ENCODE measurements around the gene IFNK.

The IFNK gene

GRCh38 chr9:27539479-27540441 is 15.7 kb downstream of the IFNK start:
- no peak for DNase-seq

GRCh38 chr9:27540502-27540901 is 16.4 kb downstream of the IFNK start:
- no peak for DNase-seq

- no peak for DNase-seq
Observed at GRCh38 chr9:27541740-27542139, 17.6 kb downstream of the IFNK start.

- DNase-seq = no peak
Observed at GRCh38 chr9:27542508-27542907, 18.4 kb downstream of the IFNK start.

GRCh38 chr9:27545471-27545870 is 21.4 kb downstream of the IFNK start:
- DNase-seq = no peak

GRCh38 chr9:27548055-27548741 is 24.1 kb downstream of the IFNK start:
- DNase-seq = no peak

- no peak for DNase-seq
Observed at GRCh38 chr9:27549196-27549755, 25.2 kb downstream of the IFNK start.

GRCh38 chr9:27554712-27555111 is 30.6 kb downstream of the IFNK start:
- no peak for DNase-seq

- no peak for DNase-seq
Observed at GRCh38 chr9:27556470-27556869, 32.4 kb downstream of the IFNK start.

GRCh38 chr9:27558307-27558706 is 34.2 kb downstream of the IFNK start:
- no peak for DNase-seq

GRCh38 chr9:27560457-27560856 is 36.4 kb downstream of the IFNK start:
- no peak for DNase-seq

GRCh38 chr9:27561685-27562084 is 37.6 kb downstream of the IFNK start:
- no peak for DNase-seq

- no peak for DNase-seq
Observed at GRCh38 chr9:27563738-27564430, 39.8 kb downstream of the IFNK start.

- no peak for DNase-seq
Observed at GRCh38 chr9:27564670-27565069, 40.6 kb downstream of the IFNK start.

- DNase-seq = no peak
Observed at GRCh38 chr9:27565696-27566095, 41.6 kb downstream of the IFNK start.

GRCh38 chr9:27566118-27566517 is 42.0 kb downstream of the IFNK start:
- DNase-seq = no peak

- DNase-seq = no peak
Observed at GRCh38 chr9:27569406-27569805, 45.3 kb downstream of the IFNK start.

- no peak for DNase-seq
Observed at GRCh38 chr9:27571011-27571410, 46.9 kb downstream of the IFNK start.

- no peak for DNase-seq
Observed at GRCh38 chr9:27572061-27572460, 48.0 kb downstream of the IFNK start.

- peak; percentile 77 for DNase-seq
Observed at GRCh38 chr9:27572566-27572917, 48.5 kb downstream of the IFNK start.

GRCh38 chr9:27572918-27573633 is 49.0 kb downstream of the IFNK start, which contains the start of gene C9orf72:
Gene C9orf72, minus strand, starts transcription at chr9:27573481. Its CDS starts 6,361 bp downstream, at chr9:27567120.
- peak; percentile 86 for DNase-seq
